HG02588 (cell line): ENCODE measurements around the gene CHMP1B.
"Not testable (repeated sequence)": the region's sequence is repeated elsewhere in the genome, so short reads cannot be mapped to it uniquely, and the experiment has no call there.

Experiments
- ATAC-seq: cut with Tn5 transposase; IDR thresholded peaks from one replicate; pipeline ENCODE4 v1.9.1; 2021; ENCODE audit warnings: mild to moderate bottlenecking, moderate library complexity; ENCODE audit not compliant: unreplicated experiment

The CHMP1B gene

GRCh38 chr18:11866764-11867163 is 15.6 kb downstream of the CHMP1B start:
- ATAC-seq: no peak

- ATAC-seq: no peak
These were observed 17.0 kb downstream of the CHMP1B start for GRCh38 chr18:11868230-11868629.

GRCh38 chr18:11871501-11871900 is 20.3 kb downstream of the CHMP1B start:
- ATAC-seq: no peak

- no peak for ATAC-seq
These were observed 21.4 kb downstream of the CHMP1B start for GRCh38 chr18:11872479-11873136.

GRCh38 chr18:11873670-11874340 is 22.6 kb downstream of the CHMP1B start:
- no peak for ATAC-seq

GRCh38 chr18:11874676-11875075 is 23.5 kb downstream of the CHMP1B start:
- no peak for ATAC-seq

GRCh38 chr18:11877497-11878135 is 26.4 kb downstream of the CHMP1B start:
- ATAC-seq: no peak

- ATAC-seq: no peak
These were observed 29.5 kb downstream of the CHMP1B start for GRCh38 chr18:11880586-11881304.

- no peak for ATAC-seq
These were observed 31.4 kb downstream of the CHMP1B start for GRCh38 chr18:11882636-11883035.

- no peak for ATAC-seq
These were observed 31.9 kb downstream of the CHMP1B start for GRCh38 chr18:11883153-11883552.

GRCh38 chr18:11884396-11885030 is 33.3 kb downstream of the CHMP1B start:
- no peak for ATAC-seq

GRCh38 chr18:11885278-11885947 is 34.2 kb downstream of the CHMP1B start:
- no peak for ATAC-seq

GRCh38 chr18:11886577-11887110 is 35.4 kb downstream of the CHMP1B start:
- ATAC-seq: no peak

- ATAC-seq: no peak
These were observed 36.3 kb downstream of the CHMP1B start for GRCh38 chr18:11887328-11888128.

GRCh38 chr18:11888726-11889125 is 37.5 kb downstream of the CHMP1B start:
- no peak for ATAC-seq

- no peak for ATAC-seq
These were observed 38.1 kb downstream of the CHMP1B start for GRCh38 chr18:11889284-11889683.

GRCh38 chr18:11891737-11892136 is 40.5 kb downstream of the CHMP1B start:
- ATAC-seq: no peak

GRCh38 chr18:11892438-11892837 is 41.2 kb downstream of the CHMP1B start:
- not testable (repeated sequence) for ATAC-seq

- ATAC-seq: no peak
These were observed 46.6 kb downstream of the CHMP1B start for GRCh38 chr18:11897781-11898180.
